CD8-positive, alpha-beta memory T cell (primary cell): ENCODE measurements around the gene PRSS57. TPM values are rescaled to one million over a fixed set of nuclear protein-coding genes. Genes with fewer than 3 reads are reported as not detected.

Experiments used
- CTCF ChIA-PET: fragments of 350-600 bp; sonication (Branson Sonifier 250); formaldehyde crosslinking; loops from one replicate; lab custom pipeline; 2021; ENCODE audit warnings: antibody characterized with exemption; lab: Charles Lee
- POLR2A ChIA-PET: fragments of 350-600 bp; sonication (Branson Sonifier 250); formaldehyde crosslinking; loops from one replicate; lab custom pipeline; 2021; ENCODE audit warnings: antibody characterized with exemption; lab: Charles Lee
- DNase-seq, 5 donors: peaks; one replicate each; pipeline versions ENCODE4 v3.0.0 to v3.0.0-alpha.2; 2020 to 2022; ENCODE audit warnings: mixed read lengths in 1 of 5
- H3K27ac ChIP-seq: one replicate; pipeline ENCODE4 v1.7.0; 2013; ENCODE audit warnings: low read depth, mild to moderate bottlenecking, low read length, moderate library complexity
- H3K27me3 ChIP-seq: 2 replicates; pipeline ENCODE4 v1.7.0; 2013; ENCODE audit warnings: low read length, mild to moderate bottlenecking; ENCODE audit not compliant: insufficient read depth, poor library complexity, severe bottlenecking
- H3K36me3 ChIP-seq: 2 replicates; pipeline ENCODE4 v1.7.0; 2013; ENCODE audit warnings: mild to moderate bottlenecking, low read length, moderate library complexity; ENCODE audit not compliant: insufficient read depth
- H3K4me1 ChIP-seq: 2 replicates; pipeline ENCODE4 v1.7.0; 2013; ENCODE audit warnings: mild to moderate bottlenecking, low read length, moderate library complexity; ENCODE audit not compliant: insufficient read depth
- H3K4me3 ChIP-seq: 2 replicates; pipeline ENCODE4 v1.7.0; 2013; ENCODE audit warnings: mild to moderate bottlenecking, low read length
- H3K9me3 ChIP-seq: 2 replicates; pipeline ENCODE4 v1.7.0; 2013; ENCODE audit warnings: mild to moderate bottlenecking, low read length
- H3K27ac Mint-ChIP-seq, 8 donors: one replicate each; pipeline ENCODE4 v1.8.0; 2020 to 2021; ENCODE audit warnings: mixed read lengths in 8 of 8, mild to moderate bottlenecking in 6 of 8, inconsistent platforms in 3 of 8, moderate library complexity in 3 of 8
- H3K27me3 Mint-ChIP-seq, 2 donors: one replicate each; pipeline ENCODE4 v1.8.0; 2020 to 2021; ENCODE audit warnings: mixed read lengths in 2 of 2, mild to moderate bottlenecking in 1 of 2, moderate library complexity in 1 of 2
- H3K36me3 Mint-ChIP-seq, 3 donors: one replicate each; pipeline ENCODE4 v1.8.0; 2020 to 2021; ENCODE audit warnings: mixed read lengths in 3 of 3, inconsistent platforms in 1 of 3, mild to moderate bottlenecking in 1 of 3
- H3K4me1 Mint-ChIP-seq, 3 donors: one replicate each; pipeline ENCODE4 v1.8.0; 2020 to 2021; ENCODE audit warnings: mixed read lengths in 3 of 3, inconsistent platforms in 1 of 3, mild to moderate bottlenecking in 1 of 3
- H3K4me3 Mint-ChIP-seq, 7 donors: one replicate each; pipeline ENCODE4 v1.8.0; 2020 to 2021; ENCODE audit warnings: mixed read lengths in 7 of 7, mild to moderate bottlenecking in 6 of 7, moderate library complexity in 4 of 7, inconsistent platforms in 2 of 7
- H3K9me3 Mint-ChIP-seq, 5 donors: one replicate each; pipeline ENCODE4 v1.8.0; 2020 to 2022; ENCODE audit warnings: mixed read lengths in 5 of 5, mild to moderate bottlenecking in 3 of 5, moderate library complexity in 2 of 5, inconsistent platforms in 1 of 5
- polyA plus RNA-seq: library from polyadenylated mRNA; unstranded; fragments of 300-500 nt; fragmentation: Illumina TruSeq; gene quantifications from one replicate; pipeline ENCODE4 v1.2.3, GENCODE V29; 2021
- total RNA-seq, 2 experiments: library from RNA; stranded (reverse); gene quantifications; one replicate each; pipeline ENCODE4 v1.2.3, GENCODE V29; 2021

The PRSS57 gene
- total and polyA plus RNA-seq, 3 experiments from 2014 or later = not detected

GRCh38 chr19:641702-642101, 53.5 kb downstream of the PRSS57 start:
- no peaks in the 10 kb centered on the region for H3K27me3 ChIP-seq
- Mint-ChIP-seq H3K4me1 (peaks cover 7 to 9% (median 7%) of the 10 kb centered on the region in 3 donors), H3K4me3 (peak overlapping the region in 2 of 7 donors; percentile 56 to 78), H3K27ac (peak overlapping the region in 3 of 8 donors; percentile 32 to 55 (median 33)), H3K27me3 (no peaks in the 10 kb centered on the region), H3K36me3 (peaks cover 0 to 19% (median 0%) of the 10 kb centered on the region in 3 donors), H3K9me3 (no peaks in the 10 kb centered on the region)
- H3K4me3 ChIP-seq = no peak overlapping the region
- H3K27ac ChIP-seq = no peak overlapping the region
- POLR2A ChIA-PET = no interaction called here
- peaks cover 12% of the 10 kb centered on the region for H3K4me1 ChIP-seq
- H3K9me3 ChIP-seq = no peaks in the 10 kb centered on the region
- CTCF ChIA-PET = interaction anchor here (0.6 to 1.3 kb wide), 2 partner anchors 13 to 15 kb away, joined by 3 to 4 read pairs; no protein-coding TSS in a partner anchor
- DNase-seq = no peak
- H3K36me3 ChIP-seq = no peaks in the 10 kb centered on the region

DNA sequence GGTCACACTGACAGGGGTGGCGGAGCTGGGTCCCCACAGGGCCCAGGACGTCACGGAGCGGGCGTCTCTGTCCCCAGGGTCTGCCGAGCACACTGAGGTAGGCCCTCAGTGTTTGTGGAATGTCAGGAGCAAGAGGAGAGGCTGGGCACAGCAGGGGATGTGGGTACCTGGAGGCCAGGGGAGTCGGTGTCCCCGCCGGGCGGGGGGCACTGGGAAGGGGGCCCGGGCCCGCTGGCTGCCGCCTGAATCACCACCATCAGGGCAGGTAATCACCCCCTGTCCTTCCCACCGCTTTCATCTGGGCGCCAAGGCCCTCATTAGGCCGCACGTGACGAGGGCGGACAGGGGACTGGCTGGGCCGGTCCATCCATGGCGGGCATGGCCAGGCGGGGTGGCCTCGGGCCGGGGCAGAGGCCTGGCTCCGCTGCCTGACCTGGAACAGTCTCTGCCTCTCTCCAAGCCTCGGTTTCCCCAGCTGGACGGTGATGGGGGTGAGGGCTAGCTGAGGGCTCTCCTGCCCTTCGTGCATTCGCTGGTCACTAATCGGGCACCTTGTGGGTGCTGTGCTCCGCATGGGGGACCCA, 54.6 kb downstream of the PRSS57 start:
- Mint-ChIP-seq H3K27ac (peak overlapping the region in 5 of 8 donors; percentile 19 to 87 (median 34)), H3K9me3 (no peaks in the 10 kb centered on the region), H3K4me1 (peaks cover 7 to 9% (median 7%) of the 10 kb centered on the region in 3 donors), H3K4me3 (peak overlapping the region in 1 of 7 donors; percentile 26), H3K27me3 (no peaks in the 10 kb centered on the region), H3K36me3 (peaks cover 0 to 10% (median 0%) of the 10 kb centered on the region in 3 donors)
- Histone ChIP-seq H3K4me1 (peaks cover 12% of the 10 kb centered on the region), H3K27ac (no peak overlapping the region), H3K27me3 (no peaks in the 10 kb centered on the region), H3K36me3 (no peaks in the 10 kb centered on the region), H3K4me3 (no peak overlapping the region), H3K9me3 (no peaks in the 10 kb centered on the region)
- ChIA-PET CTCF (interaction anchor here (1.3 kb wide), 1 partner anchor 14 kb away, joined by 4 read pairs; no protein-coding TSS in a partner anchor), POLR2A (no interaction called here)
- DNase-seq = no peak

DNA sequence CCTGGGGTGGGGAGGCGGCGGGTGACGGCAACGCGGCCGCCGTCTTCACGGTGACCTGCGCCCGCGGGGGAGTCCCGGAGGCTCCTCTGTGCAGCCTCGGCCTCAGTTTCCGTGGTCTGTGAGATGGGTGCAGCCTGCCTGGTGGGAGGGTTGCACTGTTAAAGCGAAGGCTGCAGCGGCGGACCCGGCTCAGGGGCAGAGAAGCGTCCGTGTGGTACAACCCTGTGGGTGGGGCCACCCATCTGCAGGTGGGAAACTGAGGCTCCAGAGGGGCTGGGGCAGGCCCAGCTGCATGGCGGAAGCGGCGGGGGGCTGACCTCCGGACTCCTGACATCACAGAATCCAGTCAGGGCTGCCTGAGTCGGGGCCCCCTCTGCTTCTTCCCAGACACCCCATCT, 55.1 kb downstream of the PRSS57 start:
- no peaks in the 10 kb centered on the region for H3K9me3 ChIP-seq
- no peaks in the 10 kb centered on the region for H3K27me3 ChIP-seq
- ChIA-PET POLR2A (no interaction called here), CTCF (no interaction called here)
- H3K4me1 ChIP-seq = peaks cover 12% of the 10 kb centered on the region
- no peak overlapping the region for H3K27ac ChIP-seq
- no peaks in the 10 kb centered on the region for H3K36me3 ChIP-seq
- peaks cover 7 to 9% (median 7%) of the 10 kb centered on the region in 3 donors for H3K4me1 Mint-ChIP-seq
- peak overlapping the region in 4 of 7 donors; percentile 23 to 37 (median 32) for H3K4me3 Mint-ChIP-seq
- H3K9me3 Mint-ChIP-seq = no peaks in the 10 kb centered on the region
- H3K27ac Mint-ChIP-seq = peak overlapping the region in 3 of 8 donors; percentile 34 to 87 (median 64)
- H3K27me3 Mint-ChIP-seq = no peaks in the 10 kb centered on the region
- DNase-seq = no peak
- H3K4me3 ChIP-seq = no peak overlapping the region
- H3K36me3 Mint-ChIP-seq = peaks cover 0 to 7% (median 0%) of the 10 kb centered on the region in 3 donors

DNA sequence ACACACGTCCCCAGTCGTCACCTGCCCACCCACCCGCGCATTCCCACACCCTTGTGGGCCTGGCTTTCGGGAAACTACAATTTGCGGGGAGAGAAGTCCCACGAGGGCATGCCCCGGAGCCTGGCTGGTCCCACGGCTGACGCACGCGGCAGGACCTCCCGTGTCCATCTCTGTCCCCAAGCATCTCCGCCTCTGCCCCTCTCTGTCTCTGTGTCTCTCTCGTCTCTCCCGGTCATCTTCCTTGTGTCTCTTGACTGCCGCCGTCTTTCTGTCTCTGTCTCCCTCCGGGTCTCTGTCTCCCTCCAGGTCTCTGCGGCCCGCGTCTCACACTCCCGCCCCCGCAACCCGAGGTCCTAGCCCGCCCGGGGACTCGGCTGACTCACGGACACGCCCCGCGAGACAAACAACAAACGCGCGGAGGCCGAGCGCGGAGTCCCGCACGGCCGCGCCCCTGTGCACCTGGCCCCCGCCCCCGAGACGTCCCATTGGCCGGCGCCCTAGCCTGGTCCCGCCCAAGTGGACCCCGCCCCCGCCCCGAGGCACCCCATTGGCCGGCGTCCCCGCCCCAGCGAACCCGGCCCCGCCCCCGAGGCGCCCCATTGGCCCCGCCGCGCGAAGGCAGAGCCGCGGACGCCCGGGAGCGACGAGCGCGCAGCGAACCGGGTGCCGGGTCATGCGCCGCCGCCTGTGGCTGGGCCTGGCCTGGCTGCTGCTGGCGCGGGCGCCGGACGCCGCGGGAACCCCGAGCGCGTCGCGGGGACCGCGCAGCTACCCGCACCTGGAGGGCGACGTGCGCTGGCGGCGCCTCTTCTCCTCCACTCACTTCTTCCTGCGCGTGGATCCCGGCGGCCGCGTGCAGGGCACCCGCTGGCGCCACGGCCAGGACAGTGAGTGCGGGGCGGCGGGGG, 55.7 kb downstream of the PRSS57 start, which contains the start of gene FGF22:
Gene FGF22, plus strand, starts transcription at position 627 of the 908 bp plus-strand sequence. Its CDS starts 47 bp downstream, at position 674.
- Mint-ChIP-seq H3K9me3 (no peaks in the 10 kb centered on the region), H3K4me1 (peaks cover 7 to 9% (median 7%) of the 10 kb centered on the region in 3 donors)
- no peak within 1 kb of the TSS for H3K27ac ChIP-seq

GRCh38 chr19:638906-639252, 56.4 kb downstream of the PRSS57 start:
- no peak overlapping the region for H3K27ac ChIP-seq
- POLR2A ChIA-PET = no interaction called here

More for the DNA sequence above, 55.7 kb downstream of the PRSS57 start, which contains the start of gene FGF22:
- CTCF ChIA-PET = no interaction called here
- peaks cover 12% of the 10 kb centered on the region for H3K4me1 ChIP-seq
- peak within 1 kb of the TSS; percentile 73 for H3K4me3 ChIP-seq
- H3K27ac Mint-ChIP-seq = peak within 1 kb of the TSS; percentile 65 to 99 (median 94)
- peaks cover 0 to 3% (median 0%) of the 10 kb centered on the region in 3 donors for H3K36me3 Mint-ChIP-seq
- POLR2A ChIA-PET = no interaction called here
- H3K9me3 ChIP-seq = no peaks in the 10 kb centered on the region
- no peaks in the 10 kb centered on the region for H3K27me3 ChIP-seq
- H3K27me3 Mint-ChIP-seq = no peaks in the 10 kb centered on the region
- peak; percentile 88 to 98 (median 96) for DNase-seq
- no peaks in the 10 kb centered on the region for H3K36me3 ChIP-seq
- H3K4me3 Mint-ChIP-seq = peak within 1 kb of the TSS; percentile 79 to 87 (median 81)

More at GRCh38 chr19:638906-639252, 56.4 kb downstream of the PRSS57 start:
- Mint-ChIP-seq H3K27ac (peak overlapping the region in 7 of 8 donors; percentile 65 to 99 (median 94)), H3K9me3 (no peaks in the 10 kb centered on the region), H3K4me1 (peaks cover 7 to 14% (median 9%) of the 10 kb centered on the region in 3 donors), H3K27me3 (no peaks in the 10 kb centered on the region), H3K4me3 (peak overlapping the region in 6 of 7 donors; percentile 79 to 87 (median 81)), H3K36me3 (no peaks in the 10 kb centered on the region)
- peaks cover 16% of the 10 kb centered on the region for H3K4me1 ChIP-seq
- no peaks in the 10 kb centered on the region for H3K9me3 ChIP-seq
- peak in 1 of 5 donors; percentile 20 for DNase-seq
- H3K27me3 ChIP-seq = no peaks in the 10 kb centered on the region
- H3K4me3 ChIP-seq = peak overlapping the region; percentile 73
- no peaks in the 10 kb centered on the region for H3K36me3 ChIP-seq
- CTCF ChIA-PET = no interaction called here

Other genes starting within 250 kb of the PRSS57 start
- under 1 TPM; 0.11 to 0.13 TPM for gene SHC2, start 234.4 kb downstream of the PRSS57 start, total RNA-seq
- not detected for gene SHC2, start 234.4 kb downstream of the PRSS57 start, polyA plus RNA-seq
- gene MADCAM1, start 199.0 kb downstream of the PRSS57 start, total RNA-seq = under 1 TPM; 0.33 to 0.44 TPM
- 0.12 TPM for gene MADCAM1, start 199.0 kb downstream of the PRSS57 start, polyA plus RNA-seq
- 10 to 100 TPM; 18.6 to 20.0 TPM for gene TPGS1, start 188.0 kb downstream of the PRSS57 start, total RNA-seq
- 50.3 TPM for gene TPGS1, start 188.0 kb downstream of the PRSS57 start, polyA plus RNA-seq
- gene CDC34, start 163.7 kb downstream of the PRSS57 start, total RNA-seq = 10 to 100 TPM; 56.9 to 57.8 TPM
- 46.9 TPM for gene CDC34, start 163.7 kb downstream of the PRSS57 start, polyA plus RNA-seq
- 10 to 100 TPM; 48.8 to 50.5 TPM for gene GZMM, start 151.4 kb downstream of the PRSS57 start, total RNA-seq
- 327 TPM for gene GZMM, start 151.4 kb downstream of the PRSS57 start, polyA plus RNA-seq
- gene BSG, start 122.9 kb downstream of the PRSS57 start, total RNA-seq = 100 to 1,000 TPM; 250 to 262 TPM
- 436 TPM for gene BSG, start 122.9 kb downstream of the PRSS57 start, polyA plus RNA-seq
- under 1 TPM; 0.42 to 0.48 TPM for gene HCN2, start 105.6 kb downstream of the PRSS57 start, total RNA-seq
- not detected for gene HCN2, start 105.6 kb downstream of the PRSS57 start, polyA plus RNA-seq
- 10 to 100 TPM; 75.2 to 77.3 TPM for gene POLRMT, start 61.9 kb downstream of the PRSS57 start, total RNA-seq
- 58.8 TPM for gene POLRMT, start 61.9 kb downstream of the PRSS57 start, polyA plus RNA-seq
- under 1 TPM; 0.20 to 0.22 TPM for gene FGF22, start 55.6 kb downstream of the PRSS57 start, total RNA-seq
- not detected for gene FGF22, start 55.6 kb downstream of the PRSS57 start, polyA plus RNA-seq
- gene RNF126, start 32.2 kb downstream of the PRSS57 start, total RNA-seq = 10 to 100 TPM; 89.6 to 95.5 TPM
- 100.0 TPM for gene RNF126, start 32.2 kb downstream of the PRSS57 start, polyA plus RNA-seq
- 1 to 10 TPM; 7.7 to 8.0 TPM for gene FSTL3, start 19.1 kb downstream of the PRSS57 start, total RNA-seq
- 0.81 TPM for gene FSTL3, start 19.1 kb downstream of the PRSS57 start, polyA plus RNA-seq
- not detected for gene PALM, start 13.5 kb upstream of the PRSS57 start, total RNA-seq
- not detected for gene PALM, start 13.5 kb upstream of the PRSS57 start, polyA plus RNA-seq
- not detected for gene MISP, start 55.7 kb upstream of the PRSS57 start, total RNA-seq
- gene MISP, start 55.7 kb upstream of the PRSS57 start, polyA plus RNA-seq = not detected
- gene PTBP1, start 102.0 kb upstream of the PRSS57 start, total RNA-seq = 100 to 1,000 TPM; 969 to 978 TPM
- 177 TPM for gene PTBP1, start 102.0 kb upstream of the PRSS57 start, polyA plus RNA-seq
- not detected for gene PLPPR3, start 126.5 kb upstream of the PRSS57 start, total RNA-seq
- gene PLPPR3, start 126.5 kb upstream of the PRSS57 start, polyA plus RNA-seq = not detected
- gene AZU1, start 132.4 kb upstream of the PRSS57 start, total RNA-seq = not detected
- gene AZU1, start 132.4 kb upstream of the PRSS57 start, polyA plus RNA-seq = not detected
- not detected for gene PRTN3, start 145.5 kb upstream of the PRSS57 start, total RNA-seq
- gene PRTN3, start 145.5 kb upstream of the PRSS57 start, polyA plus RNA-seq = not detected
- not detected for gene ELANE, start 156.9 kb upstream of the PRSS57 start, total RNA-seq
- gene ELANE, start 156.9 kb upstream of the PRSS57 start, polyA plus RNA-seq = not detected
- gene CFD, start 164.2 kb upstream of the PRSS57 start, total RNA-seq = 1 to 10 TPM in 1 of 2 experiments, under 1 TPM in 1; 0.89 to 1.5 TPM
- gene CFD, start 164.2 kb upstream of the PRSS57 start, polyA plus RNA-seq = 6.9 TPM
- gene MED16, start 197.7 kb upstream of the PRSS57 start, total RNA-seq = 10 to 100 TPM; 57.4 to 59.4 TPM
- 109 TPM for gene MED16, start 197.7 kb upstream of the PRSS57 start, polyA plus RNA-seq
- not detected for gene RNU6-9, start 198.0 kb upstream of the PRSS57 start, total RNA-seq
- gene RNU6-9, start 198.0 kb upstream of the PRSS57 start, polyA plus RNA-seq = not detected
- gene R3HDM4, start 217.8 kb upstream of the PRSS57 start, total RNA-seq = 10 to 100 TPM; 60.7 to 65.2 TPM
- 197 TPM for gene R3HDM4, start 217.8 kb upstream of the PRSS57 start, polyA plus RNA-seq
- 1 to 10 TPM; 1.2 to 2.3 TPM for gene KISS1R, start 221.9 kb upstream of the PRSS57 start, total RNA-seq
- 0.49 TPM for gene KISS1R, start 221.9 kb upstream of the PRSS57 start, polyA plus RNA-seq
- gene ARID3A, start 230.6 kb upstream of the PRSS57 start, total RNA-seq = 10 to 100 TPM; 12.8 to 15.9 TPM
- 0.49 TPM for gene ARID3A, start 230.6 kb upstream of the PRSS57 start, polyA plus RNA-seq